SK-MEL-5 (cell line): ENCODE results near the gene CD300H. TPM values are rescaled to one million over a fixed set of nuclear protein-coding genes. Genes with fewer than 3 reads are reported as not detected.

Experiments used
- DNase-seq: peaks from one replicate; pipeline ENCODE4 v3.0.0-alpha.2; 2016; ENCODE audit warnings: low read depth, low spot score
- in situ Hi-C: cut with HindIII; loops from 2 replicates; pipeline ENCODE4 v1.10.0; 2016; ENCODE audit warnings: low sequenced_read_pairs, high pct_unique_total_duplicates, low pct_unique_long_range_greater_than_20kb
- polyA plus RNA-seq, 2 experiments: library from polyadenylated mRNA; depleted of rRNA; stranded (reverse); fragments of >200 nt; gene quantifications; 2 replicates each; pipeline ENCODE4 v1.2.3, GENCODE V29; 2015
- total RNA-seq: library from RNA; depleted of rRNA; stranded (reverse); fragments of >200 nt; shearing (Covaris generic); gene quantifications from 2 replicates; pipeline ENCODE4 v1.2.3, GENCODE V29; 2014; rRNA removed

The CD300H gene
- not detected in 2 replicates for total RNA-seq
- polyA plus RNA-seq (2015; cell fraction: cytosol; rRNA removed), result not detected in 2 replicates
- polyA plus RNA-seq (2015; cell fraction: nucleus; rRNA removed), result not detected in 2 replicates

- DNase-seq, result no peak
- in situ Hi-C loops, result no loop called here
Measured at GRCh38 chr17:74567397-74567796, at the start of gene CD300H. Gene CD300H, minus strand, starts transcription at chr17:74567509.

GRCh38 chr17:74616696-74617095 is 49.4 kb upstream of the CD300H start:
- in situ Hi-C loops, result no loop called here
- DNase-seq, result no peak

GRCh38 chr17:74612046-74612445 is 44.7 kb upstream of the CD300H start:
- in situ Hi-C loops, result no loop called here
- no peak for DNase-seq

GRCh38 chr17:74610108-74610507 is 42.8 kb upstream of the CD300H start:
- DNase-seq, result no peak
- in situ Hi-C loops, result no loop called here

GRCh38 chr17:74608511-74608910 is 41.2 kb upstream of the CD300H start:
- in situ Hi-C loops, result no loop called here
- no peak for DNase-seq

- in situ Hi-C loops, result no loop called here
- no peak for DNase-seq
Measured at GRCh38 chr17:74607221-74607620, 39.9 kb upstream of the CD300H start.

- in situ Hi-C loops, result no loop called here
Measured at GRCh38 chr17:74606050-74606449, 38.7 kb upstream of the CD300H start.

GRCh38 chr17:74605361-74605760 is 38.1 kb upstream of the CD300H start:
- in situ Hi-C loops, result no loop called here
- DNase-seq, result no peak

More at GRCh38 chr17:74606050-74606449, 38.7 kb upstream of the CD300H start:
- no peak for DNase-seq

GRCh38 chr17:74604761-74605160 is 37.5 kb upstream of the CD300H start:
- in situ Hi-C loops, result no loop called here
- DNase-seq, result no peak

- in situ Hi-C loops, result no loop called here
- DNase-seq, result no peak
Measured at GRCh38 chr17:74604200-74604599, 36.9 kb upstream of the CD300H start.

GRCh38 chr17:74603746-74604145 is 36.4 kb upstream of the CD300H start:
- no peak for DNase-seq
- in situ Hi-C loops, result no loop called here

- no peak for DNase-seq
- in situ Hi-C loops, result no loop called here
Measured at GRCh38 chr17:74603037-74603635, 35.8 kb upstream of the CD300H start.

- in situ Hi-C loops, result no loop called here
- DNase-seq, result peak; percentile 85
Measured at GRCh38 chr17:74601944-74602572, 34.7 kb upstream of the CD300H start.

GRCh38 chr17:74599448-74599939 is 32.2 kb upstream of the CD300H start:
- no peak for DNase-seq
- in situ Hi-C loops, result no loop called here

GRCh38 chr17:74599023-74599399 is 31.7 kb upstream of the CD300H start:
- no peak for DNase-seq
- in situ Hi-C loops, result no loop called here

GRCh38 chr17:74598346-74599022 is 31.2 kb upstream of the CD300H start:
- in situ Hi-C loops, result no loop called here
- no peak for DNase-seq

GRCh38 chr17:74597069-74597790 is 29.9 kb upstream of the CD300H start:
- no peak for DNase-seq
- in situ Hi-C loops, result no loop called here
